B cell (primary cell): ENCODE measurements around the gene EXOC3. TPM values are rescaled to one million over a fixed set of nuclear protein-coding genes. Genes with fewer than 3 reads are reported as not detected.

ENCODE experiments used
- ATAC-seq: fragments of 200-7000 bp; cut with Tn5 transposase; one replicate; pipeline ENCODE4 v1.10.0; 2021; ENCODE audit warnings: low read depth, mild to moderate bottlenecking, moderate number of reproducible peaks, moderate library complexity
- CTCF ChIA-PET: fragments of 350-600 bp; sonication (Branson Sonifier 250); formaldehyde crosslinking; loops from one replicate; lab custom pipeline; 2021; ENCODE audit warnings: antibody characterized with exemption, inconsistent platforms; lab: Charles Lee
- POLR2A ChIA-PET: fragments of 350-600 bp; sonication (Branson Sonifier 250); formaldehyde crosslinking; loops from one replicate; lab custom pipeline; 2021; ENCODE audit warnings: antibody characterized with exemption; lab: Charles Lee
- DNase-seq: peaks from one replicate; pipeline ENCODE4 v3.0.0; 2013
- H2AFZ ChIP-seq: 2 replicates; pipeline ENCODE4 v1.6.1; 2012; ENCODE audit warnings: mild to moderate bottlenecking, low read depth, low read length; ENCODE audit not compliant: insufficient read depth, poor library complexity, severe bottlenecking
- H3K27ac ChIP-seq, 2 donors: 1 replicate in 1 of 2; 2 replicates in 1 of 2; pipeline ENCODE4 v1.5.1; 2012 to 2013; ENCODE audit warnings: low read length in 2 of 2, mild to moderate bottlenecking in 2 of 2, moderate library complexity in 1 of 2
- H3K27me3 ChIP-seq, 4 experiments: fragments of 200-600 bp in 1 of 4; sonication (generic) in 1 of 4; replicated peaks in 1 of 4; 1 replicate in 2 of 4; 2 replicates in 2 of 4; pipeline versions ENCODE4 v1.6.1 to v1.7.0; 2013 to 2016; ENCODE audit warnings: low read length in 3 of 4, mild to moderate bottlenecking in 2 of 4, mixed read lengths in 1 of 4, moderate library complexity in 1 of 4; ENCODE audit not compliant: insufficient read depth in 4 of 4, control insufficient read depth in 3 of 4; ENCODE audit errors: control extremely low read depth in 1 of 4
- H3K36me3 ChIP-seq, 2 experiments: replicated peaks in 1 of 2; 1 replicate in 1 of 2; 2 replicates in 1 of 2; pipeline versions ENCODE4 v1.6.1 to v1.7.1; 2013; ENCODE audit warnings: low read length in 1 of 2; ENCODE audit not compliant: insufficient read depth in 2 of 2, control insufficient read depth in 1 of 2; ENCODE audit errors: control extremely low read depth in 1 of 2, extremely low read depth in 1 of 2
- H3K4me1 ChIP-seq, 2 donors: fragments of 200-600 bp in 1 of 2; sonication (generic) in 1 of 2; 1 replicate in 1 of 2; 2 replicates in 1 of 2; pipeline versions ENCODE4 v1.5.1 to v1.6.1; 2013 to 2017; ENCODE audit warnings: low read length in 2 of 2; ENCODE audit not compliant: control insufficient read depth in 2 of 2, insufficient read depth in 2 of 2
- H3K4me2 ChIP-seq: replicated peaks from 2 replicates; pipeline ENCODE3; 2012; ENCODE audit warnings: mild to moderate bottlenecking, low read depth, low read length; ENCODE audit not compliant: poor library complexity, severe bottlenecking
- H3K4me3 ChIP-seq, 5 experiments: fragments of 200-600 bp in 1 of 5; sonication (generic) in 1 of 5; 1 replicate in 3 of 5; 2 replicates in 2 of 5; pipeline versions ENCODE4 v1.5.1 to v1.7.0; 2011 to 2016; ENCODE audit warnings: low read length in 4 of 5, mild to moderate bottlenecking in 4 of 5, low read depth in 2 of 5, control low read depth in 1 of 5, moderate library complexity in 1 of 5; ENCODE audit not compliant: insufficient read depth in 1 of 5; ENCODE audit errors: control extremely low read depth in 1 of 5, extremely low read depth in 1 of 5
- H3K79me2 ChIP-seq: fragments of 200-600 bp; sonication (generic); one replicate; pipeline ENCODE4 v1.6.0; 2016; ENCODE audit warnings: low read length; ENCODE audit not compliant: control insufficient read depth, insufficient read depth
- H3K9ac ChIP-seq: fragments of 200-600 bp; sonication (generic); 2 replicates; pipeline ENCODE4 v1.6.1; 2017; ENCODE audit warnings: mild to moderate bottlenecking, low read length, moderate library complexity
- H3K9me3 ChIP-seq, 3 donors: one replicate each; pipeline versions ENCODE4 v1.6.1 to v1.7.1; 2013; ENCODE audit warnings: low read length in 2 of 3; ENCODE audit not compliant: control insufficient read depth in 2 of 3, insufficient read depth in 1 of 3; ENCODE audit errors: control extremely low read depth in 1 of 3
- H4K20me1 ChIP-seq: 2 replicates; pipeline ENCODE4 v1.6.0; 2012; ENCODE audit warnings: mild to moderate bottlenecking, low read length; ENCODE audit not compliant: insufficient read depth, control insufficient read depth, poor library complexity, severe bottlenecking
- H3K27ac Mint-ChIP-seq: one replicate; pipeline ENCODE4 v1.8.0; 2021; ENCODE audit warnings: mixed read lengths
- H3K27me3 Mint-ChIP-seq: one replicate; pipeline ENCODE4 v1.8.0; 2021; ENCODE audit warnings: mixed read lengths
- H3K4me1 Mint-ChIP-seq: one replicate; pipeline ENCODE4 v1.8.0; 2021; ENCODE audit warnings: mixed read lengths
- H3K4me3 Mint-ChIP-seq: one replicate; pipeline ENCODE4 v1.8.0; 2021; ENCODE audit warnings: mixed read lengths
- H3K9me3 Mint-ChIP-seq: one replicate; pipeline ENCODE4 v1.8.0; 2022; ENCODE audit warnings: mixed read lengths; ENCODE audit not compliant: insufficient read depth
- CTCF ChIP-seq: fragments of 200-600 bp; IDR thresholded peaks from one replicate; pipeline ENCODE4 v1.8.0; 2022; ENCODE audit warnings: antibody characterized with exemption, mild to moderate bottlenecking
- EZH2 ChIP-seq: IDR thresholded peaks from 2 replicates; pipeline ENCODE4 v1.6.1; 2012; ENCODE audit warnings: borderline replicate concordance, low read depth, mild to moderate bottlenecking, moderate library complexity, low read length; ENCODE audit not compliant: insufficient read depth, poor library complexity, severe bottlenecking
- WGBS: methylation state at CpG from one replicate; pipeline ENCODE4 v1.1.5; 2013; ENCODE audit warnings: missing lambda C conversion rate; ENCODE audit not compliant: insufficient coverage; 5-methylcytosine and 5-hydroxymethylcytosine counted together
- intact Hi-C: fragments of 100-400 bp; cut with micrococcal nuclease; formaldehyde crosslinking; loops from one replicate; pipeline ENCODE4 v1.10.0; 2022
- polyA plus RNA-seq: library from polyadenylated mRNA; depleted of rRNA; stranded (reverse); fragments of >200 nt; gene quantifications from 2 replicates; pipeline ENCODE4 v1.2.3, GENCODE V29; 2012
- total RNA-seq, 2 donors: library from RNA; stranded (reverse); fragments of 120-200 nt in 1 of 2; gene quantifications; 1 replicate in 1 of 2; 2 replicates in 1 of 2; pipeline versions ENCODE4 v1.2.3 to v1.2.4, GENCODE V29; 2013 to 2022

The EXOC3 gene
- total and polyA plus RNA-seq, 2 donors (not counting 1 experiment from before 2014, with no cell fraction given): 44.0 to 97.1 TPM

- Histone ChIP-seq H3K4me3 (no peak overlapping the region), H3K9me3 (peaks cover 0 to 7% (median 0%) of the 10 kb centered on the region in 3 donors), H3K27me3 (no peaks in the 10 kb centered on the region), H3K36me3 (peaks cover 0 to 2% of the 10 kb centered on the region in 2 experiments), H2AFZ (no peak overlapping the region), H3K9ac (no peak overlapping the region), H3K27ac (no peak overlapping the region), H3K79me2 (peaks cover 28% of the 10 kb centered on the region), H3K4me2 (no peak overlapping the region), H4K20me1 (peaks cover 7% of the 10 kb centered on the region), H3K4me1 (peaks cover 6 to 19% of the 10 kb centered on the region in 2 donors)
- Mint-ChIP-seq H3K9me3 (no peaks in the 10 kb centered on the region), H3K27me3 (peaks cover under 1% of the 10 kb centered on the region), H3K4me3 (no peak overlapping the region), H3K27ac (no peak overlapping the region), H3K4me1 (peaks cover 22% of the 10 kb centered on the region)
- intact Hi-C loops: loop anchor here (10.0 kb wide), 1 partner anchor 174 kb away; the partner anchor contains the start of gene CEP72
- no peak for DNase-seq
- TF ChIP-seq CTCF: no peak
- ChIA-PET CTCF (interaction anchor here (1.3 kb wide), 1 partner anchor 12 kb away, joined by 3 read pairs; no protein-coding TSS in a partner anchor), POLR2A (no interaction called here)
- ATAC-seq: no peak
- 97% methylated on average over 16 of the region's 18 CpGs for WGBS
Observed at GRCh38 chr5:440401-441201, 2.4 kb upstream of the EXOC3 start.

- peak overlapping the region; percentile 92 for H2AFZ ChIP-seq
- DNase-seq (no peak), ATAC-seq (no peak)
- no peaks in the 10 kb centered on the region for H3K27me3 Mint-ChIP-seq
- H3K27me3 ChIP-seq: no peaks in the 10 kb centered on the region
- peak overlapping the region in 3 of 5 experiments; percentile 70 to 91 (median 91) for H3K4me3 ChIP-seq
- H3K4me3 Mint-ChIP-seq: peak overlapping the region; percentile 96
- peaks cover 30% of the 10 kb centered on the region for H3K4me1 Mint-ChIP-seq
- H3K9me3 Mint-ChIP-seq: no peaks in the 10 kb centered on the region
- H3K4me2 ChIP-seq: peak overlapping the region; percentile 88
- H3K9ac ChIP-seq: no peak overlapping the region
- H3K9me3 ChIP-seq: peaks cover 0 to 7% (median 0%) of the 10 kb centered on the region in 3 donors
- peak overlapping the region; percentile 90 for H3K27ac Mint-ChIP-seq
- H3K27ac ChIP-seq: no peak overlapping the region
- peaks cover 4 to 7% of the 10 kb centered on the region in 2 experiments for H3K36me3 ChIP-seq
- intact Hi-C loops: loop anchor here (10.0 kb wide), 1 partner anchor 173 kb away; the partner anchor contains the start of gene CEP72
- peaks cover 6 to 19% of the 10 kb centered on the region in 2 donors for H3K4me1 ChIP-seq
- WGBS: 93% methylated on average over 4 of the region's 5 CpGs
- peaks cover 33% of the 10 kb centered on the region for H3K79me2 ChIP-seq
- H4K20me1 ChIP-seq: peaks cover 19% of the 10 kb centered on the region
- ChIA-PET POLR2A (interaction anchor here (0.6 kb wide), 1 partner anchor 32 kb away, joined by 3 read pairs; no protein-coding TSS in a partner anchor), CTCF (interaction anchor here (1.3 kb wide), 1 partner anchor 13 kb away, joined by 3 read pairs; no protein-coding TSS in a partner anchor)
- no peak for TF ChIP-seq CTCF
- no peak for TF ChIP-seq EZH2
Observed at GRCh38 chr5:441996-442334, 1.0 kb upstream of the EXOC3 start.
